Uterus (tissue), 2 donors: ENCODE results near the gene DNASE1.

ENCODE experiments used
- CTCF ChIP-seq, 4 experiments: fragments of 200-600 bp in 2 of 4; fragments of 450-650 bp in 2 of 4; sonication (generic) in 2 of 4; IDR thresholded peaks; one replicate each; pipeline ENCODE4 v1.5.1; 2016 to 2019; ENCODE audit warnings: antibody characterized with exemption in 4 of 4, mild to moderate bottlenecking in 2 of 4, moderate library complexity in 1 of 4
- POLR2A ChIP-seq, 2 donors: fragments of 450-650 bp; IDR thresholded peaks; one replicate each; pipeline ENCODE4 v1.6.1; 2016; ENCODE audit warnings: antibody characterized with exemption in 2 of 2, mild to moderate bottlenecking in 1 of 2, moderate library complexity in 1 of 2

DNA sequence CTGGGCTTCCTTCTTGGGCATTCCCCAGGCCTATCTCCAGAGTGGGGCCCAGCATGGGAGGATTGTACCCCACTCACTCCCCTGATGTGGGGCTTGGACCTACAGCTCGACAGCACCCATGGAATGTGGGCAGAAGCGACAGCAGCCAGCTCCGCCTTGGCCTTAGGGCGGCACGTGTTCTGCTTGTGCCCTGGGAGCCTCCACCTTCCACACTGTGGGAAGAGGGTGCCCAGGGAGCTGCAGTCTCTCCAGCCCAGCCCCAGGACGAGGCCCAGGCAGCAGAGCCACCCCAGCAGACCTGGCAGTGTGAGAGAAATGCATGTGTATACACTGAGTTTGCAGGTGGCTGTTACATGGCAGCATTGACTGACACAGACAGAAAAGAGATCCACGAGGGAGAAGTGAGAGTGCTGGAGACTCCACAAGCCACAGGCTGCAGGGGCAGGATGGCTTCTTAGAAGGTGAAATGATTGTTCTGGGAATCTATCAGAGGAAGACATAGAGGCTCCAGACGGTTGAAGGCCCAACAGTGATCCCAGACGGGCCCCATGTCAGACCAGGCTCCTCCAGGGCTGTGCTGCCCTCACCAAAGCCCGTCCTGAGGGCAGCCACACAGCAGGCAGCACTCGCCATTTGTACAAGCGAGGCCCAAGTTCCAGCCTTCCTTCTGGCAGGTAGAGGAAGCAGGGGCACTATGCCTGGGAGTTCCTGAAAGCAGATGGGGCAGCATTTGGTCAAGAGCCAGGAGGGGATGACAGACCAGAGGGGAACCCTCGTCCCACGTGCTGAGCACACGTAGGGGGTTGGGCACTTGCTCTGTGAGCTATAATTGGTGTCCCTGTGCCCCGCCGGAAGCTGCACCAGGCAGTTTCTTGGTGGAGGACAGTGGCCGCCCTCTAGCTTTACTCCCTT, 2.8 kb upstream of the DNASE1 start:
- TF ChIP-seq POLR2A (IDR thresholded peaks at IDR 0.05): no peak
- no peak for TF ChIP-seq CTCF (IDR thresholded peaks at IDR 0.05)
